GM18873 (cell line): ENCODE results near the gene CLCN4.

Experiments
- ATAC-seq: cut with Tn5 transposase; IDR thresholded peaks from one replicate; pipeline ENCODE4 v1.9.1; 2021; ENCODE audit warnings: mild to moderate bottlenecking, moderate library complexity, moderate number of reproducible peaks; ENCODE audit not compliant: unreplicated experiment, low FRiP score

The CLCN4 gene

GRCh38 chrX:10156199-10157031, at the start of gene CLCN4:
Gene CLCN4, plus strand, starts transcription at chrX:10156975. Its CDS starts 28,058 bp downstream, at chrX:10185033.
- ATAC-seq: no peak

GRCh38 chrX:10107483-10107882, 49.3 kb upstream of the CLCN4 start:
- ATAC-seq: no peak

GRCh38 chrX:10108288-10108687, 48.5 kb upstream of the CLCN4 start:
- ATAC-seq: no peak

- no peak for ATAC-seq
Observed at GRCh38 chrX:10109695-10110094, 47.1 kb upstream of the CLCN4 start.

GRCh38 chrX:10110316-10110935, 46.3 kb upstream of the CLCN4 start:
- no peak for ATAC-seq

GRCh38 chrX:10110984-10111363, 45.8 kb upstream of the CLCN4 start:
- peak; percentile 27 for ATAC-seq

GRCh38 chrX:10111364-10112148, 45.2 kb upstream of the CLCN4 start:
- peak; percentile 45 for ATAC-seq

GRCh38 chrX:10112510-10112909, 44.3 kb upstream of the CLCN4 start:
- no peak for ATAC-seq

GRCh38 chrX:10115082-10115481, 41.7 kb upstream of the CLCN4 start:
- ATAC-seq: no peak

GRCh38 chrX:10117301-10117700, 39.5 kb upstream of the CLCN4 start:
- no peak for ATAC-seq

- no peak for ATAC-seq
Observed at GRCh38 chrX:10117864-10118377, 38.9 kb upstream of the CLCN4 start.

GRCh38 chrX:10118530-10118929, 38.2 kb upstream of the CLCN4 start:
- no peak for ATAC-seq

- ATAC-seq: peak; percentile 67
Observed at GRCh38 chrX:10119399-10119990, 37.3 kb upstream of the CLCN4 start.

GRCh38 chrX:10120331-10120730, 36.4 kb upstream of the CLCN4 start:
- no peak for ATAC-seq

- no peak for ATAC-seq
Observed at GRCh38 chrX:10120828-10121227, 35.9 kb upstream of the CLCN4 start.

GRCh38 chrX:10121787-10122186, 35.0 kb upstream of the CLCN4 start:
- ATAC-seq: peak; percentile 52

- ATAC-seq: no peak
Observed at GRCh38 chrX:10124506-10125247, 32.1 kb upstream of the CLCN4 start.

- no peak for ATAC-seq
Observed at GRCh38 chrX:10125248-10125615, 31.5 kb upstream of the CLCN4 start.

- ATAC-seq: no peak
Observed at GRCh38 chrX:10126044-10126443, 30.7 kb upstream of the CLCN4 start.

- no peak for ATAC-seq
Observed at GRCh38 chrX:10126834-10127233, 29.9 kb upstream of the CLCN4 start.
